Measurements from ENCODE around the gene RAPGEF2.
"Not testable (repeated sequence)": the region's sequence is repeated elsewhere in the genome, so short reads cannot be mapped to it uniquely, and the experiment has no call there.

RAPGEF2 gene

DNA sequence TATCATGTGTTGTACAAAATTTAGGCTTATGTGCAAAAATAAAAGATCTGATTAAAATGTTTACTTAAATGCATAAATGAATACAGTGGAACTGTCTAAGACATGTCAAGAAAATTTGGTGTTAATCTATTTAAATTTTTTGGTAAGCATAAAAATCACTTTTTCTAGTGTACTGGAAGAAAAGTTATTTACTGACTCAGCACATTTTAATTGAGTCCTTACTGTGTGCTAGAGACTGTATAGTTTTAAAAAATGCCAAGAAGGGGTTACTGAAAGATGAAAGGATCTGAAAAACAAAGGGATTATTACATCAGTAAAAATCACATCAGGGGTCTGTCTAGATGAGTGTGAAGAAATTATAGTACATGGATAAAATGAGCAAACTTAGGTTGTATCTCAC, 60.6 kb downstream of the RAPGEF2 start:
- no peak for DNase-seq

DNA sequence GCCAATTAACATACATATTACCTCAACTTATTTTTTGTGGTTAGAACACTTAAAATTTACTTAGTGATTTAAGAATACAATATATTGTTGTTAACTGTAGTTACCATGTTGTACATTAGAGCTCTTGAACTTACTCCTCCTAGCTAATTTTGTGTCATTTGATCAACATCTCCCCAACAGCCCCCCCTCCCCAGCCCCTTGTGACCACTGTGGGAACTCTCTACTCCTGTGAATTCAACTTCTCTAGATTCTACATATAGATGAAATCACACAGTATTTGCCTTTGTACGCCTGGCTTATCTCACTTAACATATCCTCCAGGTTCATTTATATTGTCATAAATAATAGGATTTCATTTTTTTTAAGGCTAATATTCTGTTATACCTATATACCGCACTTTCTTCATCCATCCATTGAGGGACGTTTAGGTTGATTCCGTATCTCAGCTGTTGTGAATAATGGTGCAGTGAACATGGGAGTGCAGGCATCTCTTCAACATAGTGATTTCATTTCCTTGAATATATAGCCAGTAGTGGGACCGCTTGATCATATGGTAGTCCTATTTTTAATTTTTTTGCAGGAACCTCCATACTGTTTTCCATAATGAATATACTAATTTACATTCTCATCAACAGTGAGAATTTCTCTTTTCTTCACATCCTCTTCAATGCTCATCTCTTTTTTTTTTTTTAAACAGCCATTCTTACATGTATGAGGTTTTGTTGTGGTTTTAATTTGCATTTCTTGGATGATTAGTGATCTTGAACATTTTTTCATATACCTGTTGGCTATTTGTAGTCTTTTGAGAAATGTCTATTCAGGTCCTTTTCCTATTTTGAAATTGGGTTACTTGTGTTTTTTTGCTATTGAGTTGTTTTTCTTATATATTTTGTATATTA, 66.8 kb downstream of the RAPGEF2 start:
- DNase-seq: no peak

DNA sequence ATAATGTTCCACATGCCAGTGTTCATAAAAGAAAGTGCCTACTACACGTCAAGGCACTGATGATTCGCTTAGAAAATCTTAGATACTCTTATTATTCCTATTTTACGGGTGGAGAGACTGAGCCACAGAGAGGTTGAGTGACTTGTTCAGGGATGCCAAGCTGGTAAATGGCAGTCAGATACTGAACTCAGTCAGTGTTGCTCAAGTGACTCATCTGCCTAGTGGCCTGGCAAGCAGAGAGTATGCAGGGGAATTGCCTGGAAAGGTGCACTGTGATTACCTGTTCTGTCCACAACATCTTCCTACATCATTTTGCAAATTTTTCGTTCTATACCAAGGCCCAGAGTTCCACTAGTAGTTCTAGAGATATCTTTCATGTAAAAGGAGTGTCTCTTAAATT, 68.4 kb downstream of the RAPGEF2 start:
- no peak for DNase-seq

DNA sequence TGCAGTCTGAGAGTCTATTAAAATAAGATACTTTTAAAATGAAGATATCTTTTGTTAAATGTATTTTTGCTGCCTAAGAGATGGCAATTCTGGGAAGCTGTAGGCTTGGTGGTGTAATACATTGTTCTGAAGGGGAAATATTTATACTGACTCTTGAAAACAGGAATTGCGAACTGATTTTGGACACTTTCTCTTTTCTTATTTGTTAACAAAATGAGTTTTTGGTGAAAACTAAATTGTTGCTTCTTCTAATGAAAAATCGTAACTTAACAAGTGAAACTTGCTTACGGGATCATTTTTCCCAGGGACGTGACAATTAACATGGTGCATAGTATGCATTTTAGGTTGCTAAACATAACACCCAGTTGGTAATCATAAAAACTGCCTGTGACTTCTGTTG, 71.0 kb downstream of the RAPGEF2 start:
- no peak for DNase-seq

DNA sequence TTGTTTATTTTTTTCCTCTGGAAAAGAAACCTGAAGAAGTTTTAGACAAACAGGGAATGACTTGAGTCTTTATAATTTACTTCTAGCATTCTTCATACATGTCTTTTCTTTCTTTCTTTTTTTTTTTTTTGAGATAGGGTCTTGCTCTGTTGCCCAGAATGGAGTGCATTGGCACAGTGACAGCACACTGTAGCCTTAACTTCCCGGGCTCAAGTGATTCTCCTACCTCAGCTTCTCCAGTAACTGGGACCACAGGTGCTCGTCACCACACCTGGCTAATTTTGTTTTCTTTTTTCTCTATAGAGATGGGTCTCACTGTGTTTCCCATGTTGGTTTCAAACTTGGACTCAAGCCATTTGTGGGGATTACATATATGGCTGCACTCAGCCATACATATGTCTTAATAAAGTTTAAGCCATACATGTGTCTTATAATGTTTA, 71.8 kb downstream of the RAPGEF2 start:
- DNase-seq: no peak

DNA sequence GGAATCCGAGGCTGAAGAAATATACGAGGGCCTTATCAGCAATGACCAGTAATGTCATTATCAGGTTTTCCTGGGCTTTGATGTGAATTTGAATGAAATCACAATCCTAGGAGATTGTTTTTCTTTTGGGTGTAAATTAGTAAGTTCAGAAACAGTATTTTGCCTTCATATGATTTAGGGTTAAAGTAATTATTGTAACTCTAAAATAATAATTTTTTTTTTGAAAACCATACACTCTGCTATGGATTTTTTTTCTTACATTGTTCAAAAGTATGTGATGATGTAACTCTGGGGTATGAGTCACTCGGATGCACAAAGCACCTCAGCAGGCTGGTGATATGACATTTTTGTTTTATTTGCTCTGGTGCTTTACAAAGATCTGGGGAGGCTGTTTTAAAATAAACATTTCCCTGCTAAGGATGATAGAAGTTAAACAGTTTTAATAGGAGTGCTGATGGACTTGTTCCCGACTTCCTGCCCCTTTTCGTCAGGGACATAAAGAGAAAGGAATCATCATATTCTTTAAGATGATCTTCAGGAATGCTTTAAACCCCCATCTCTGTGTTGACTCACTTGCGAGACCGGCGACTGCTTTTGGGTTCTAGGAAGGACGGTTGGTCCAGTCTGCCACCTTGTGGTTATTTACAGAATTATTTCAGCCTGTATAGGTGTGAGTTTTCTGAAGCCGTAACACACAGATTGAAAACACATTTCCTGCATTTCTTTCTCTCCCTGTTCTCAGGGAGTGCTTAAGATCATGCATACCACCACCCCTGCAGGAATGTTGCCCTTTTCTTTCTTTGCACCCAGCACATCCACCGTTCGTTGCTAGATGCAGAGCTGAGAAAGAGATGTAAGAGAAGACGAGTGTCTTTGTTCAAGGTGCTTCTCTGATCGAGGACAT, 72.5 kb downstream of the RAPGEF2 start:
- peak; percentile 61 to 91 for DNase-seq

DNA sequence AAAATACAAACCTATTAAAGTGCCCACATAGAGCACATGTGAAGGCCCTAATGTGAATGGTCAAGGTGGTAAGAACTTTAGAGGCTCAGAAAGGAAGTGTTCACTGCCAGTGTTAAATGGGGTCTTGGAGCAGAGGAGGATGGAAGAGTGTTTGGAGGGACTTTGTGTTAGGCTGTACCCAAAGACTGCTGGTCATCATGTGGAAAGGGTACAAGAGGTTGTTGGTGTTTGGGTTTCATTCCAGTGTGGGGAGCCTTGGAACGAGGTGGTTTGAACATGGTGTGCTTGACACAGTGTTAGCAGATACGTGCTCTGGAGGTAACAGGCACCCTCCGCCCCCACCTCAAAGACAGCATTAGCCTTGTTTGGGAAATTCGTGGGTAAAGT, 73.1 kb downstream of the RAPGEF2 start:
- no peak for DNase-seq

DNA sequence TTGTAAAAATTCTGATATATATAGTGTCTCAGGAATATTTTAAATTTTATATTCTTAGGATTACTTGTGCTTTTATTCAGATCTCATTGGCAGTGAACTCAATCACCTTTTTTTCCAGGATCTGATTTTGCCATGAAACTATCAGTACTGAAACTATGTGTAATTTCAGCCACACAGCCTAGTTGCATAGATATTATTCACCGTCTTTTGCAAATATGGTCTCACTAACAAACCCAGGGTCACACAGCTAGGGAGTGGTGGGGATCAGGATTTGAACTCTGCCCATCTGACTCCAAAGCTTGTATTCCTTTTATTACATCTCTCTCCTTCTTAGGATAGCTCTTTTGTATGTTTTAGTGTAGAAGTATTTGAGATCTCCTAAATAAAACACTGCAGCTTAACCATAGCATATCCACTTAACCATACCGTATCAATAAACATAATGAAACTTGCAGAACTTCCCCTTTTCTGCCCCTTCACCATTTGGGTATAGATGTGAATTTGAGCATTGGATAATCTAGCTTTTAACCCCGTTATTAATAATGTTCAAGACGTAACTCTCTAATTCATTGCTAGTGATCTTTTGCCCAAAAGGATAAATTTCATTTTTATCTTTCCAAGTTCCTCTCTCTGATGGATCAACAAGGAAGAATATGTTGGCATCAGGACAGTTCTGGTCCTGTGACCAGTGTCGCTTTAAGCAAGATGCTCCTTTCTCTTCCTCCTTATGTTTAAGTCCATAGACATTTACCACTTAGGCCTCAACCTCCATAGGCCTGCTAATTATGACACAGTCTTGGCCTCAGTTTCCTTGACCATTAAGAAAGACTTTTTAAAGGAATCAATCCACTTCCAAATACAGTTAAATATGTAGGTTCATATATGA, 74.6 kb downstream of the RAPGEF2 start:
- no peak for DNase-seq

DNA sequence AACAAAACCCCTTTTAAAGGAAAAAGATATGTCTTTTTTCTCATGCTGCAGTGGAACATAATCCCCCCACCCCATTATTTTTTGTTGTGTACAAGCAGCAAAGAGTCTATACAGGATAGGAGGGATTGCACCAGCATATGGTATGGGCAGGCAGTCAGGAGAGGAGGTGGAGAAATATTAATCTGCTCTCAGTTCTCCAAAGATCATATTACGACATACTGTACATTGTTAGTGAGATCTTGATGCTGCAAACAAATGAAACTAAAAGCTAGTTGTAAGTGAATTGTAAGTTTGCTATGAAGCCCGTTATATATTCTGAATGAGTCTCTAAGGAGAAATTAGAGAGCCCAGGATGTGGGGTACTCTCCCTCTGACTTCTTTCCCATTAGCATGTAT, 75.3 kb downstream of the RAPGEF2 start:
- DNase-seq: no peak

DNA sequence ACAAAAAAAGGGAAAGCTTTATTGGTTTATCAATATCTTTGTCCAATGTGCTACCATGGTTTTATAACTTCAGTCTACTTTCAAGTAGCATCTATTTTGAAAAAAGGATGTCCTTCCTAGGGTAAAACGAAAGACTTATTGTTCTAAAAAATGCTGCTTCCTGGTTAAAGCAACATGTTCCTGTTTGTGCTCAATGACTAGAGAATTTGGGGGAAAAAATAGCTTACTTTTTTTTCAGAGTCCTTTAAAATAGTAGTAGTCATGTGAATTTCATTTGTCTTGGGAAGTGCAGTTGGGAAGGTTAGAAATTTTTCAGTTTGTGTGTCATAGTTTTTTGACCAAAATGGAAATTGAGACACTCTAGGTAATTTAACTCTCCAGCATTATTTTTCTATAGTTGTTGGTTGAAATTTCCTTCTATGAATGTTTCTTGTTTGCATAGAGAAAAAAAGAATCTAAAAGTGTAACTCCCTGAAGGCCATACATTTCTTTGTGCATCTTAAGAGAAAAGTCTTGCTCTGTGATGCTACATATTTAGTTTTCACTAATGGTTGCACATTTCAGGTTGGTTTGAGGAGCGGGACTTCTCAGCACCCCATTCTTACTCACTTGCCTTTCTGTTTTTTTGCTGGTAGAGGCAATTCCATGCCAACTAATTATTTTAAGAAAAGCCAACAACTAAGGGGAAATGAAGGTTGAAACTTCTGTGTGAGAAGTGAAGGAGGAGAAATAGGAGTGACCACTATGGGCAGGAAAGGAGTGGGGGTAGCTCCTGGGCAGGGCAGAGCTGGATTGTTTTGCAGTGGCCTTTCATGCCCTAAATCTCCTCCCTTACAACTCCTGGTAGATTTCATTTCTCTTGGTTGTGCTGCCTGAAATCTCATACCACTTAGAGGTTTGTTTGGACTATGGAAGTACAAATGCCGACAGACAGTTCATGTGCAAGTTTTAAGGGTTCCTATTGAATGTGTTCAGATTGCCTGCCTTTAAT, 76.4 kb downstream of the RAPGEF2 start:
- DNase-seq: no peak

DNA sequence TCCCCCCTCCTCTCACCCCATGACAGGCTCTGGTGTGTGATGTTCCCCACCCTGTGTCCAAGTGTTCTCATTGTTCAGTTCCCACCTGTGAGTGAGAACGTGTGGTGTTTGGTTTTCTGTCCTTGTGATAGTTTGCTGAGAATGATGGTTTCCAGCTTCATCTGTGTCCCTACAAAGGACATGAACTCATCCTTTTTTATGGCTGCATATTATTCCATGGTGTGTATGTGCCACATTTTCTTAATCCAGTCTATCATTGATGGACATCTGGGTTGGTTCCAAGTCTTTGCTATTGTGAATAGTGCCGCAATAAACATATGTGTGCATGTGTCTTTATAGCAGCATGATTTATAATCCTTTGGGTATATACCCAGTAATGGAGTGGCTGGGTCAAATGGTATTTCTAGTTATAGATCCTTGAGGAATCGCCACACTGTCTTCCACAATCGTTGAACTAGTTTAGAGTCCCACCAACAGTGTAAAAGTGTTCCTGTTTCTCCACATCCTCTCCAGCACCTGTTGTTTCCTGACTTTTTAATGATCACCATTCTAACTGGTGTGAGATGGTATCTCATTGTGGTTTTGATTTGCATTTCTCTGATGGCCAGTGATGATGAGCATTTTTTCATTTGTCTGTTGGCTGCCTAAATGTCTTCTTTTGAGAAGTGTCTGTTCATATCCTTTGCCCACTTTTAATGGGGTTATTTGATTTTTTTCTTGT, 81.2 kb downstream of the RAPGEF2 start:
- not testable (repeated sequence) for DNase-seq

DNA sequence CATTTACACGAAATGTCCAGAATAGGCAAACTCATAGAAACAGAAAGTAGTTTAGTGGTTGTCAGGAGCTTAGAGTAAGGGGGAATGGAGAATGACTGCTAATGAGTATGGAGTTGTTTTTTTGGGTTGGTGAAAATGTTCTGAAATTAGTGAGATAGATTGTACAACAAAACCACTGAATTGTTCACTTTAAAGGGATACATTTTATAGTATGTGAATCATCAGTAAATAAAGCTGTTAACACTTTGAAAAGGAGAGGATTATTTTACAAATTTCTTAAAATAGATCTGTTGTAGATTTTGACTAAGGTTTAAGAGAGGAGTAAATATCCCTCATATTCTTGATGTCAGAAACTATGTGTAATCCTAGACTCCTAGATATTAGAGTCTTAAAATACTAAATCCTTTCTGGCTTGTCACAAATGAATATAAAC, 82.7 kb downstream of the RAPGEF2 start:
- DNase-seq: no peak

DNA sequence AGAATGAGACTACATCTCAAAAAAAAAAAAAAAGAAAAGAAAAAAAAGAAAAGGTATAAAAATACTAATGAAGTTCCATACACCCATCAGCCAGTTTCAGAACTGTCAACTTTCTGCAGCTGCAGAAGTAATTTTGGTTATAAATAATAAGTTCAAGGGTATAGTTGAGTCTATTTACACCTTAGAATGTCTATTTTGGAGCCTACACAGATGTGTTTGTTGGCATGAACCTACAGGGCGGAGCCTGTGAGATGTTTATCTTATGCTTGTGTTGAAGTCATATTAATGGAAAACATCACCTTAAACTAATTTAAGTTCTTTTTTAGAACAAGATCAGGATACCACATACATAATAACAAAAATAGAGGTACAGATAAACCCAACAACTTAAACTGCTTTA, 85.8 kb downstream of the RAPGEF2 start:
- no peak for DNase-seq

DNA sequence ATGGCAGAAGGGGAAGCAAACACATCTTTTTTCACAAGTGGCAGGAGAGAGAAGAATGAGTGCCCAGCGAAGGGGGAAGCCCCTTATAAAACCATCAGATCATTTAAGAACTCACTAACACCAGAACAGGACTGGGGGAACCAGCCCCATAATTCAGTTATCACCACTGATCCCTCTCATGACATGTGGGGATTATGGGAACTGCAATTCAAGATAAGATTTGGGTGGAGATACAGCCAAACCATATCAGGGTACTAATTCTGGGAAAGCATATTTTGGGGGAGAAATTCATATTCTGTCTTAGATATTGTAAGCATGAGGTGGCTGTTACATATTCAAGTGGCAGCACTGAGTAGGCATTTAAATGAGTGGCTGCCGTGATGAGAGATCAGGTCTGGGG, 87.8 kb downstream of the RAPGEF2 start:
- no peak for DNase-seq

DNA sequence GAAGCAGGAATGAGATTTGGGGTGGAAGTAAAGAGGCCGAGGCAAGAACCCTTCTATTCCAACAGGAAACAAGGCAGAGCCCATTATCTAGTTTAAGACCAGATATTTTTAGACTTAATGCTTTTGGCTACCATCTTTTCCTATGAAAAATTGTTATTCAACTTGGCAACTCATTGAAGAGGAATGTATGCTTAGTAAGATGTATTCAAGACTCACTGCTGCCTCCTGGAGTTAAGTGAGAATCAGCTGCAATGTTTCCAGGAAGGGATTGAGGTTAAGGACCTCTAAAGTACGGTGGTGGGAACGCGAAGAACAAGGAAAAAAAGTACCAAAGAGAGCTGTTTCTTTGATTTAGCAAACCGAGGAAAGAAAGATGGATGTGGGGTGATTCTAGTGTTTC, 89.1 kb downstream of the RAPGEF2 start:
- no peak for DNase-seq

DNA sequence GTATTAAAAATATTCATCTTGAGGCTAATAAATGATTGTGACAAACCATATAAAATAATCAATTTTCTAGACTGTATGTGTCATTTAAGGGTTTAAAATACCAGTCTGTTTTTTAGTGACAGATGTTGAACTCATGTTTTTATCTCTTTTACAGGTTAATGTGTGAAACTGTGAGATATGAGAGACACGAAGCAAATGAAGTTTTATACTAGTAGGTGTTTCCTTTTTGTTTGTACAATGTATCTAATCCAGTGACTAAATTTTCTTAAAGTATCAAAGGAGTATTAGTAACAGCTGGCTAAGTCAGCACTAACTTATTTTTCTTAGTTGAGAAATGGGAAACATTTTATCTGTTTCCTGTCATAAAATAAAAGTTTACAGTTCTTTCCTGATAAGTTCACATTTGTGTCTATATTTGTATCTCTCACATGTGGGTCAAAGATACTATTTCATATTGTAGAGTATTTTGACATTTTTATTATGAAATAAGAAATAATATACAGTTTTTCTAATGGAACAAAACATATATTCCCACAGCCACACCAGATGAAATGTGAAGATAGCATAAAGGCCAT, 90.3 kb downstream of the RAPGEF2 start:
- DNase-seq: no peak

DNA sequence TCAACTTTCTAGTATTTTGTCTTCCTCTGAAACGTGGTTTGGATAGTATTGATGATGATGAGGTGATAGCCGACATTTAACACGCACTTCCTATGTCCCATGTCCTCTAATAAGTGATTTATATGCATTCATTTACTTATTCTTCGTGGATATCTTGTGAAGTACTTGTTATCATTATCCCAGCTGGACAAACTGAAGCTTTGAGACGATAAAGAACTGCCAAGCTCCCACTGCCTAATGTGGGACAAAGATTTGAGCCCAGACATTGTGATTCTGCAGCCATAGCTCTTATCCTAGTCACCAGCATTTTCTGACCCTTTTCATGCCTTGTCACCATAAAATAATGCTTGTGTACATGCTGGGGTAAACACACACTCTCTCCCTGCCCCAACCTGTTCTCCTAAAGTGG, 92.5 kb downstream of the RAPGEF2 start:
- no peak for DNase-seq

DNA sequence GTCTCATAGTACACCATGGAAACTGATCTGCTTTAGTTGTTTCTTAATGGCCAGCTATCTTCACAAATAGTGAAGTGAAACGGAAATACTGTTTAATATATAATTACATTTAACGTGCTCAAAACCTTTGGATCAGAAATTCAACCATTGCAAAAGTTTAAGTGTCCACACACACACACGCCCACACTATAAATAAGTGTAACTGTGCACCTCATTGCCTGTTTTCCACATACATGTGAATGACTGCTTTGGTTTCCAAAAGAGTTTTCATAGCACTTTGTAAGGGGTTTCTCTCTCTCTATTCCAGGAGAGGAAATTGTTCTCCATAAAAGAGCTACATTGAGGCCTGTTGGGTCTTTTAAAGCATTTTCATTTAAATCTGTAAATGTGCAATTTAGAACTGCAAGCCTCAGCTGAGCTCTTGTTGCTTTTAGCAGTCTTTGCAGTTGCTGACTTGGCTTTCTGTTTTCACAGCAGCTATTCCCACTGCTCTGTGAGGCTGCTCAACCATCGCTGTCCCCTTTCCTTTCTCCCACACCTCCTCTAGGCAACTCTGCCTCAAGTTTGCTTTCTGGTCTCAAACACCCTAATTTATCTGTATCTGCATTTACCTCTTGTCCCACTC, 94.5 kb downstream of the RAPGEF2 start:
- DNase-seq: peak in 1 of 2 donors; percentile 17

DNA sequence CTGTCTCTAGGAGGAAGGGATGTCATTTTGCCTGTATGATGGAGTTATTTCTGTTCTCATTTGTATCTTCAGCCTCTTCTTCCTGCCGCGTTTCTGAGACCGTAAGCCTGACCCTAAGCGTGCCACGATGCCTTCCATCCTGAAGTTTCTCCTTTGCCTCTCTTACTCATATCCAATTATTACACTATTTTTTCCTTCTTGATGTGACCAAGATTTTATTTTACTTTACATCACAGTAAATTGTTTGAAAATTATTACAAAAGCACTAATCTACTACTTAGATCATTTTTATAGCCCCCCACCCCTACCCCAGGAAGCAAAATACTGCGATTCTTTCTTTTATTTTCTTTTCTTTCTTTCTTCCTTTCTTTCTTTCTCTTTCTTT, 95.0 kb downstream of the RAPGEF2 start:
- no peak for DNase-seq

DNA sequence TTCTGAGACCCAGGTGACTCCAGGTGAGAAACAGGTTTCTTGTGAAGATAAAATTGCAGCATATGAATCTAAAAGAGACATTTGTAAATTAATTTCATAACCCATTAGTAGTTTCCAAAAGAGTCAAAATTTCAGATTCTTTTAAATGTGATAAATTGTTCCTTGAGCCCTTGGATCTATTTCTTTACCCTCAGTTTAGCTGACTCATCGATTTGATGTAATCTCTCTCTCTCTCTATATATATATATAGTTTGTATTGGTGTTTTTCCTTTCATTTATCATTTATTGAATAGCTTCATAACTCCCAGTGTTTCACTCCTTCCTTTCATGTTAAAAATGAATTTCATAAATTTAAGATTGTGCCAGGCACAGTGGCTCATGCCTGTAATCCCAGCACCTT, 96.9 kb downstream of the RAPGEF2 start:
- DNase-seq: no peak
